Measurements from ENCODE around the gene HOXA13. TPM values are rescaled to one million over a fixed set of nuclear protein-coding genes. Genes with fewer than 3 reads are reported as not detected.
A peak's percentile ranks its signal among the peaks of the same experiment; 100 is the strongest.

Gene HOXA13
- total RNA-seq, 2 experiments from 2014 or later: not detected

DNA sequence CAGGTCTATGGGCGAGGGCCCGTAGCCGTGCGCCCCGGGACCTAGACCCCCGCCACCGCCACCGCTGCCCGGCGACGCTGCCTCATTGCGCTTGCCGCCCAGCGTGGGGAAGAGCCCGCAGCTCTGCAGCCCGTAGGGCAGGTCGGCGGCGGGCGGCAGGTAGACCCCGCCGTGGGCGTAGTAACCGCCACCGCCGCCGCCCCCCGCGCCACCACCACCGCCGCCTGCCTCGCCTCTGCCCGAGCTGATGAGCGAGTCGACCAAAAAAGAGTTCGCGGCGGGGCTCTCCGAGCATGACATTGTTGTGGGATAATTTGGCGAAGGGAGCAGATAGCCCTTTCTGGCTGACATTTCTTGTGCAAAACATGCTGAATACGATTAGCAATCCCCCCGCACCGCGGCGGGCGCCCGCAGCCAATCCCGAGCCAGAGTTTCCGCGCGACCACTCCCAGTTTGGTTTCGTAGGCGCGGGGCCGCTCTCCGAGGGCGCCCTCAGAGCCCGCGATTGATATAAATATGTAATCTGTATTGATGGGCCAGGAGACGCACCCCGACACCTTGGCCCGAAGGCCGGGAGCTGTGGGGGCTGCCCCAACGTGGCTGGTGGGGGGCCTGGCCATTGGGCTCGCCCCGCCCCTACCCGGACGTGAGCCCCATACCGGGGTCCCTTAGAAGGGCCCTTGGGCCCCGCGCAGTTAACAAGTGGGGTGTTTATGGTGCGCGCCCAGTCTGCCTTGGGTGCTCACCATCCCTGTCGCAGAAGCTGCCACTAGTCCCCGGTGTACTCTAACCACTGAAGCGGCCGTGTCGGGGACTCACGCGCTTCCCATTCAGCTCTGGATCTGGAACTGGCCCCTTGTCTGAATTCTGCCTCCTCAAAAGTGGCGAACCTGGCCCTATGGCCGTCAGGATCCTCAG, 25.7 kb downstream of the HOXA13 start, which contains the start of gene HOXA10:
Gene HOXA10, minus strand, starts transcription at position 365 of the 918 bp plus-strand sequence. Its CDS starts 14 bp downstream, at position 351.
- ATAC-seq (no peak), DNase-seq (no peak)
- Mint-ChIP-seq H3K4me3 (peak within 1 kb of the TSS; percentile 35), H3K27me3 (peaks cover 70% of the 10 kb centered on the region), H3K4me1 (ENCODE audit: low read depth) (peaks cover 15% of the 10 kb centered on the region), H3K9me3 (no peaks in the 10 kb centered on the region), H3K27ac (no peak within 1 kb of the TSS), H3K36me3 (ENCODE audit: low read depth) (no peaks in the 10 kb centered on the region)
- intact Hi-C loops (cut with micrococcal nuclease): loop anchor here (5.0 kb wide), 1 partner anchor 68 kb away; the partner anchor contains the start of gene EVX1
- ChIA-PET POLR2A (interaction anchor here (0.6 kb wide), 1 partner anchor 533 kb away, joined by 3 read pairs; no protein-coding TSS in a partner anchor), CTCF (interaction anchor here (1.3 to 10.4 kb wide), 5 partner anchors 10 to 22 kb away, joined by 4 to 61 read pairs (median 8); partner anchors contain the start of gene HOXA11)
- TF ChIP-seq, protein P1, sequence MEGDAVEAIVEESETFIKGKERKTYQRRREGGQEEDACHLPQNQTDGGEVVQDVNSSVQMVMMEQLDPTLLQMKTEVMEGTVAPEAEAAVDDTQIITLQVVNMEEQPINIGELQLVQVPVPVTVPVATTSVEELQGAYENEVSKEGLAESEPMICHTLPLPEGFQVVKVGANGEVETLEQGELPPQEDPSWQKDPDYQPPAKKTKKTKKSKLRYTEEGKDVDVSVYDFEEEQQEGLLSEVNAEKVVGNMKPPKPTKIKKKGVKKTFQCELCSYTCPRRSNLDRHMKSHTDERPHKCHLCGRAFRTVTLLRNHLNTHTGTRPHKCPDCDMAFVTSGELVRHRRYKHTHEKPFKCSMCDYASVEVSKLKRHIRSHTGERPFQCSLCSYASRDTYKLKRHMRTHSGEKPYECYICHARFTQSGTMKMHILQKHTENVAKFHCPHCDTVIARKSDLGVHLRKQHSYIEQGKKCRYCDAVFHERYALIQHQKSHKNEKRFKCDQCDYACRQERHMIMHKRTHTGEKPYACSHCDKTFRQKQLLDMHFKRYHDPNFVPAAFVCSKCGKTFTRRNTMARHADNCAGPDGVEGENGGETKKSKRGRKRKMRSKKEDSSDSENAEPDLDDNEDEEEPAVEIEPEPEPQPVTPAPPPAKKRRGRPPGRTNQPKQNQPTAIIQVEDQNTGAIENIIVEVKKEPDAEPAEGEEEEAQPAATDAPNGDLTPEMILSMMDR (IDR thresholded peaks at IDR 0.05): no peak

DNA sequence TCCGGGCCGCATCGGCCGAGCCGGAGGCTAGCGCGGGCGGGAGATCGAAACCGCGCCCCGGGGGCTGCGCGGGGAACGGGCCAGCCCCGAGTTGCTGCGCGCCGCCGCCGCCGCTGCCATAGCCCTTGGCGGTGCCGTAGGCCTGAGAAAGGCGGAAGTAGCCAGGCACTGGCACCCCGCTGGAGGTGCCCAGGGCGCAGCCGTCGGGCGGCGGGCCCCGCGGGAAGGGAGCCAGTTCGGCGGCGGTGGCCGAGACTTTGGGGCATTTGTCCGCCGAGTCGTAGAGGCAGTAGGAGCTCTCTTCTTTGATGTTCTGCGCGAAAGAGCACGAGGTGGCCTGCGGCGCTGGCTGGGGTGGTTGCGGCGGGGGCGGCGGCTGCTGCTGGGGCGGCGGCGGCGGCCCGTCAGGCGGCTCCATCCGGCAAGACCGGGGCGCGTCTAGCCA, 26.4 kb downstream of the HOXA13 start:
- DNase-seq: no peak
- H3K4me3 Mint-ChIP-seq: no peak overlapping the region
- TF ChIP-seq, protein P1 (IDR thresholded peaks at IDR 0.05): no peak
- ChIA-PET POLR2A (interaction anchor here (0.6 to 0.9 kb wide), 2 partner anchors 14 to 532 kb away, joined by 3 read pairs; no protein-coding TSS in a partner anchor), CTCF (interaction anchor here (0.6 to 10.4 kb wide), 6 partner anchors 11 to 24 kb away, joined by 3 to 61 read pairs (median 8); partner anchors contain the start of gene HOXA11)
- H3K9me3 Mint-ChIP-seq: no peaks in the 10 kb centered on the region
- H3K27ac Mint-ChIP-seq: no peak overlapping the region
- no peaks in the 10 kb centered on the region for H3K36me3 Mint-ChIP-seq (ENCODE audit: low read depth)
- intact Hi-C loops (cut with micrococcal nuclease): loop anchor here (5.0 kb wide), 1 partner anchor 69 kb away; the partner anchor contains the start of gene EVX1
- peaks cover 19% of the 10 kb centered on the region for H3K4me1 Mint-ChIP-seq (ENCODE audit: low read depth)
- peak; percentile 68 for ATAC-seq
- H3K27me3 Mint-ChIP-seq: peaks cover 72% of the 10 kb centered on the region

DNA sequence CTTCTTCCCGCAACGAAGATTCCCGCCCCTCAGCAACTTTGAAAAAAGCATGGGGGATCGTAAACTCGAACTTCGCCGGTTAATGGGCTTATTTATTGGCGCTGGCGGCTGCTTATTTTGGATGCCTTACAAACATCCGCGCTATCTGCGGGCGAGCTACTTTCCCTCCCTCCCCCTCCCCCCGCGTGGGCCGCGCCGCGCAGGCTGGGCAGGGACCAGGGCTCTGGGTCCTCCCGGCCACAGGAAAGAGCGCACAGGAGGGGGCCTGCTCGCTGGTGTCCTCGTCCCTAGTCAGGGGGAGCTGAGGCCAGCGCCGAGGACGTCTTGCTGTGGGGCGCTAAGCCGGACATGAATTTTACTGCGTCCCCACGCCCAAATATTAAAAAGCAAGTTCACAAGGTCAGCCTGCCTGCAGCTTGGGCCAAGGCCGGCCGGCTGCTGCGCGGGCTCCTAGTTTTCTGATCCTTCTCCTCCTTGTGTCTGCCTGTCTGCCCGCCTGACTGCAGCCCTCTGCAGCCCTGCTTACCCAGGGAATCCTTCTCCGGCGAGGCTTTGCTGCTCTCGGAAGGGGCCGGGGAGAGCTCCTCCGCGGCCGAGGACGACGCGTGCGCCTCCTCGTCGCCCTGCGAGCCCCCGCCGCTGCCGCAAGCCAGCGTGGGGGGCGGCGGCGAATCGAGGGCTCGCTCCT, 26.9 kb downstream of the HOXA13 start:
- POLR2A ChIA-PET: interaction anchor here (0.9 kb wide), 1 partner anchor 14 kb away, joined by 3 read pairs; no protein-coding TSS in a partner anchor
- peaks cover 20% of the 10 kb centered on the region for H3K4me1 Mint-ChIP-seq (ENCODE audit: low read depth)
- no peaks in the 10 kb centered on the region for H3K9me3 Mint-ChIP-seq
- TF ChIP-seq, protein P1 (IDR thresholded peaks at IDR 0.05): no peak
- DNase-seq: no peak
- H3K27me3 Mint-ChIP-seq: peaks cover 72% of the 10 kb centered on the region
- peak; percentile 32 for ATAC-seq
- peak overlapping the region; percentile 7 for H3K4me3 Mint-ChIP-seq
- no peaks in the 10 kb centered on the region for H3K36me3 Mint-ChIP-seq (ENCODE audit: low read depth)
- intact Hi-C loops (cut with micrococcal nuclease): loop anchor here (5.0 kb wide), 1 partner anchor 69 kb away; the partner anchor contains the start of gene EVX1
- CTCF ChIA-PET: interaction anchor here (0.6 to 10.4 kb wide), 7 partner anchors 11 to 24 kb away, joined by 3 to 61 read pairs (median 7); partner anchors contain the start of gene HOXA11
- H3K27ac Mint-ChIP-seq: no peak overlapping the region

DNA sequence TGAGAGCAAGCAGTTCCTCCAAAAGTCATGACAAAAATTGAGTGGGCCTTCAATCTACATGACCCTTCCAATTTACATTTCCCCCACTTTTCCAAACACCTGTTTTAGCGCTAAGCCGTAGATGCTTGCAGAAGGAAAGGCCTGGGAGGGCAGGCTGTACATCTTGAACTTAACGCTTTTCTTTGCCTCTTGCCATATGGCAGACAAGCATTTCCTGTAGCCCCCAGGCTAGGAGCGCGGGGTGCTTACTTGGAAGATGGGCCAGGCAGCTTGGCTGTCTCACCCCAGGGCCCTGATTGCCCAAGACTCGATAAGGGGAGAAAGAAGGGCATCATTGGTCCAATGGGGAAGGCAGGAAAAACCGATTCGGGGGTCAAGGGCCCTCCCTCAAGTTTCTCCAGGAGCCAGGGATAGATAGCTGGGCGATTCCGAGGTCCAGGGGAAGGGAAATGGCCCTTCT, 27.5 kb downstream of the HOXA13 start:
- no peak overlapping the region for H3K27ac Mint-ChIP-seq
- POLR2A ChIA-PET: interaction anchor here (0.9 kb wide), 1 partner anchor 15 kb away, joined by 3 read pairs; no protein-coding TSS in a partner anchor

More for the DNA sequence above, 27.5 kb downstream of the HOXA13 start:
- Mint-ChIP-seq H3K4me3 (no peak overlapping the region), H3K36me3 (ENCODE audit: low read depth) (no peaks in the 10 kb centered on the region), H3K4me1 (ENCODE audit: low read depth) (peaks cover 24% of the 10 kb centered on the region), H3K9me3 (no peaks in the 10 kb centered on the region), H3K27me3 (peaks cover 72% of the 10 kb centered on the region)
- DNase-seq: no peak
- CTCF ChIA-PET: interaction anchor here (1.0 to 10.4 kb wide), 7 partner anchors 10 to 24 kb away, joined by 3 to 61 read pairs (median 7); partner anchors contain the start of gene HOXA11
- TF ChIP-seq, protein P1 (IDR thresholded peaks at IDR 0.05): no peak
- intact Hi-C loops (cut with micrococcal nuclease): loop anchor here (5.0 kb wide), 1 partner anchor 70 kb away; the partner anchor contains the start of gene EVX1
- ATAC-seq: no peak
